HG03045 (cell line): ENCODE results near the gene HNRNPA0.
A peak's percentile ranks its signal among the peaks of the same experiment; 100 is the strongest.
"Not testable (repeated sequence)": the region's sequence is repeated elsewhere in the genome, so short reads cannot be mapped to it uniquely, and the experiment has no call there.

Experiments used
- ATAC-seq: cut with Tn5 transposase; IDR thresholded peaks from one replicate; pipeline ENCODE4 v1.9.1; 2021; ENCODE audit warnings: mild to moderate bottlenecking, moderate library complexity; ENCODE audit not compliant: unreplicated experiment

The HNRNPA0 gene

GRCh38 chr5:137754188-137754960 lies at the start of gene HNRNPA0:
HNRNPA0 (minus strand) TSS chr5:137754363; CDS start chr5:137754066, 297 bp downstream.
- ATAC-seq: peak; percentile 88

DNA sequence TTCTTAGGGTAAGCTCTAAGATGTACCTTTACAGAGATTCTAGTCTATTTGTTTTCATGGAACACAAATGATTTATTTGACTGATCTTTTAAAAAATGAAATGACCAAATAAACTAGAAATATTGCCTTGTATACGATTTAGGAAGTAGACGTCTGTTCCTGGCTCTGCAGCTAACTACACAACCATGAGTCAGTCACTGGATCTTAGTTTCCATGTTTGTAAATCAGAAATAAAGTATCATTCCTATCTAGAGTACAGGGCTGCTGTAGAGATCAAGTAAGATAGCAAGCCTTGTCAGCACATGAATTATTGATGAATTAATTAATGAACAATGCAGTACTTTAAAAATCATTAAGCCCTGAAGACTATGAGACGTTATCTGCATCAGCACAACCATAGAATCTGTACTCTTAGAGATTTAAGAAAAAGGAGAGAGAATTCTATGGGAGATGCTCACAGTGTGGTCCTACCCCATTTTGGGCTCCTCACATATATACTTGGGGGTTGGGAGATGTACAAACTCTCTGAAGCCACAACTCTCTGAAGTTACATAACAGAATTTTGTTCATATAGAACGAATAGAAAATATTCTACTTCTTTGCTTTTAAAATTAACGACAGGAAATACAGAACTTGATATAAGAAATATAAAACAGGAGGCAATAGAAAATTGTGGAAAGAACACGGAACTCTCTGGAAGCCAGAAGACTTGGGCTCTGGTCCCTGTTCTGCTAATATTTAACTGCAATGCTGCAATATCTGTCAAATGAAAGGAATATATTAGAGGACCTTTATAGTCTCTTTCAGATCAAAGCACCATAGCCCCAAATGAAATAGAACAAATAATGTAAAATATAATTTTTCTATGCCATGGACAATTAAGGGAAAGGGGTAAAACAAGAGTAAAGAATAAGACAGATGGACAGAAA lies 48.4 kb upstream of the HNRNPA0 start:
- no peak for ATAC-seq

- no peak for ATAC-seq
Observed at GRCh38 chr5:137800700-137801411, 46.7 kb upstream of the HNRNPA0 start.

DNA sequence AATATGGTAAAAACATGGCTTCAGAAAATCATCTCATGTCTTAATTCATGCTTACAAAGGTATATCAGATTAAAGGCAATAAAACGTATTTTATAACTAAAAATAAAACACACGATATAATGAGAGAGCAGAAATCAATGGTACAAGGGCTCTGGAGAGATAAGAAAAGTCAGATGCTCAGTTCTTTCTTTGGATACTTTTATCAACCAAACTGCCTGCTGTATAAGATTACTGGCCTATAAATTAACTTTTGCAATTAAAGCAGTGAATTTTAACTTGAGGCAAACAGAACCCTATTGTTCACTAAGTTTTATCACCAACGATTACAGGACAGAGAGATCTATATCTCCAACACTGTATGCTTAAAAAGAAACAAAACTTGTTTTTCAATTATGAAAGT lies 42.1 kb upstream of the HNRNPA0 start:
- ATAC-seq: no peak

- no peak for ATAC-seq
Observed at GRCh38 chr5:137794863-137795262, 40.7 kb upstream of the HNRNPA0 start.

GRCh38 chr5:137792303-137792702 lies 38.1 kb upstream of the HNRNPA0 start:
- ATAC-seq: no peak

DNA sequence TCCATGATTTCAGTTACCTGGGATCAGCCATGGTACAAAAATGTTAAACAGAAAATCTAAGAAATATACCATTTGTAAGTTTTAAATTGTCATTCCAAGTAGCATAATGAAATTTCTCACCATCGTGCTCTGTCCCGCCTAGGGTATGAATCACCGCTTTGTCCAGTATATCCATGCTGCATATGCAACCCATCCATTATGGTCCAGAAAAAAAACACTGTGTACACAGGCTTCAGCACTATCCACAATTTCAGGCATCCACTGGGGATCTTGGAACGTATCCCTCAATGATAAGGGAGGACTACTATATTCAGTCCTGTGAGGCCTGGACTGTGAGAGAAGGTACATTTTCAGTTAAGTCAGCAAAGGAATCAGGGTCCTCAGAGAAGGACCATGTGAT lies 37.6 kb upstream of the HNRNPA0 start:
- ATAC-seq: no peak

DNA sequence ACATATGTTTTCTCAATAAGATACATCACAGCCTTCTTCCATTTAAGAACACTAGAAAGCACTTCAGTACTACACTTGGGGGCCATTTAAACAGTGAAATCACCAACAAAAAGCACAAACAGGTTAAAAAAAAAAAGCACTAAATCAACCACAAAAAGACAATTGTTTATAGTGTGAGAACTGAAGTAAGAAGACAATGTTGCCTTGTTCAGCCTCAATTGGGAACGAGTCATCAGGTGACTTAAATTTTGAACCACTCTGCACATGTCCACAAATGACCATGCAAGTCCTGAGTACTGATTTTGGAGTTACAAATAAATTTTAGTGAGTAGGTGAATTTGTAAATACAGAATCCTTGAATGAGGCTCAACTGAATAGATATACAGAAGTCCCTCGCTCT lies 37.2 kb upstream of the HNRNPA0 start:
- no peak for ATAC-seq

GRCh38 chr5:137788560-137788959 lies 34.4 kb upstream of the HNRNPA0 start:
- not testable (repeated sequence) for ATAC-seq

DNA sequence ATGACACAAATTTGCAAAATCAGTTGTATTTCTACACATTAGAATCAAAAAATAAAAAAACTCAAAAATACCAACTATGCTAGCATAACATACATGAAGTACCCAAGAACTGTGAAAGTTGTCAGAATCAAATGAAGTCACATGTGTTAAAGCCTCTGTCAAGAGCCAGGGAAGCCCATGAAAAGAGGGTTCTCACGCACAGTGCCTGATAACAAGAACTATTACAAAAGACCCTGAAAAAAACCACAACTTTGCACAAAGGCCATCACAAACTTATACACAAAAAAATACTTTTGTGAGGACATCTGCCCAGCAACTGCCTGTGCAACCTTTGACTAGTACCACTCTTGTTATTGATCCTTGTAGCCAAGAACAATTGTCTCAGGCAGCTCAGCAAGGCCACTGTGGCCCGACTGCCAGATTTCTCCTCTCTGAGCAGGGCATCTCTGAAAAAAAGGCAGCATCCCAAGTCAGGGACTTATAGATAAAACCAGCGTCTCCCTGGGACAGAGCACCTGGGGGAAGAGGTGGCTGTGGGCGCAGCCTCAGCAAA lies 28.9 kb upstream of the HNRNPA0 start:
- no peak for ATAC-seq

DNA sequence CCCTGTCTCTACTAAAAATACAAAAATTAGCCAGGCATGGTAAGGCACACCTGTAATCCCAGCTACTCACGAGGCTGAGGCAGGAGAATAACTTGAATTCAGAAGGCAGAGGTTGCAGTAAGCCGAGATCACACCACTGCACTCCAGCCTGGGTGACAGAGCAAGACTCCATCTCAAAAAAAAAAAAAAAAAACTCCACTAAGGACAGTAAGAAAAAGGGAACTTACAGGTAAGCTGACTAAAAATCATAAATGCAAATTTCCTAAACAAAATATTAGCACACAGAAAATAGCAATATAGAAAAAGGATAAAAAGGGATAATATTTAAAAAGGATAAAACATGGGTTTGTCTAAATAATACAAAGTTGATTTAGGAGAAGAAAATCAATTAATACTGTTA lies 27.9 kb upstream of the HNRNPA0 start:
- ATAC-seq: no peak

DNA sequence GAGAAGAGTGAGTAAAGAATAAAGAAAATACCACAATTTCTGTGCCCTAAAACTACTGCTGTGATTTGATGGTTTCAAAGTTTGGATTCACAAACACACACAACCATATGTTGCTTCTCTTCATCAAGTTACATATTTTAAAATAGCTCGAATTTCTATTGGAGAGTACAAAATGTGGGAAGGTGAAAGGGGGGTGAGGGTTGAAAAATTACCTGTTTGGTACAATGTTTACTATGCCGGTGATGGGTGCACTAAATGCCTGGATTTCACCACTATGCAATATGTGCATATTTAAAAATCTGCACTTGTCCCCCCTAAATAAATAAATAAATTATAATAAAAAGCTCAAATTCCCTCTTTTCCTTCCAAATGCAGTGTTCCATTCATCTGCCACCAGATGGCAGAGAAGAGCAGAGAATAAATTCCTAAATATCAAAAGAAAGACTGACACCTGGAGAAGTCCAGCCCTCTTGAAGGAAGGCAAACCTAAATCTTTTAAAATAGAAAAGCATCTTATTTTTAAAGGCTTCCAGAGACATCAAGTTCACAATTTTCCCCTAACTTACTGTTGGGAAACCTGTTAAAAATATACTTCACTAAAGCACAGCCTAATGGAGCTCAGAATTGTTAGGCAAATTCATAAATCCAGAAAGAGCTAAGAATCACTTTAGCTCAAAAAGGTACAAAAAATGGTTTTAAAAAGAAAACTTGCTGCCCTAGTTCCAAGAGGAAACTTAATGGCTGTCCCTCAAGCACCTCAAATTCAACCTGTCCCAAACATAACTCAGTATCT lies 24.8 kb upstream of the HNRNPA0 start:
- ATAC-seq: no peak

DNA sequence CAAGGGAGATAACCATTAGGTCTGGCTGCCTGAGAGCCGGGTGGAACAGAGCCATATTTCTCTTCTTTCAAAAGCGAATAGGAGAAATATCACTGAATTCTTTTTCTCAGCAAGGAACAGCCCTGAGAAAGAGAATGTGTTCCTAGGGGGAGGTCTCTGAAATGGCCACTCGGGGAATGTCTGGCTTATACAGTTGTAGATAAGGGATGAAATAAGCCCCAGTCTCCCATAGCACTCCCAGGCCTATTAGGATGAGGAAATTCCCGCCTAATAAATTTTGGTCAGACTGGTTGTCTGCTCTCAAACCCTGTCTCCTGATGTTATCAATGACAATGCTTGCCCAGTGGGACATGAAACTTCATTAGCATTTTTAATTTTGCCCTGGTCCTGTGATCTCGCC lies 13.8 kb upstream of the HNRNPA0 start:
- not testable (repeated sequence) for ATAC-seq

- no peak for ATAC-seq
Observed at GRCh38 chr5:137761566-137761965, 7.4 kb upstream of the HNRNPA0 start.

DNA sequence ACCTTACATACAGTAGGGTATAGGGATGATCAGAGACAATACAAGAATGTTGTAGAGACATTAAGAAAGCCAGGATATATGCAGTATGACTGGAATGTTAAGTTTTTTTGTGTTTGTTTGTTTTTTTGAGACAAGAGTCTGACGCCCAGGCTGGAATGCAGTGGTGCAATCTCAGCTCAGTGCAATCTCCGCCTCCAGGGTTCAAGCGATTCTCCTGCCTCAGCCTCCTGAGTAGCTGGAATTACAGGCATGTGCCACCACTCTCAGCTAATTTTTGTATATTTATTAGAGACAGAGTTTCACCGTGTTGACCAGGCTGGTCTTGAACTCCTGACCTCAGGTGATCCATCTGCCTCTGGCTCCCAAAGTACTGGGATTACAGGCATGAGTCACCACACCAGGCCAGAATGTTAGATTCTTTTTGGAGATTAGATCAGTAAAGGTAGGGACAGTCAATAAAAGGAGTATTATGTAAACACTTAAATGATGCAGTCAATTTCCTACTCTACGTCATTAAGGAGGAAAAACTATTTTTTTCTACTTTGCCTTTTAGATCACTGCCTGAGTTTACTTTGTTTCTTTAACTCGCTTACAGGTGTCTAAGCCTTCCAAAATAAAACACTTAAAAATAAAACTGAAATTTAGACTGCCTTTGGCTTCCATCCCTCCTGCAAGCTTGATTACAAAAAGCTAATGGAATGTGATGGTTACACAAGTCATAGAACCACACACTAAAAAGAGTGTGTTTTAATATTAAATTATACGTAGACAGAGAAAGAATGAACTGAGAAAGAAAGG lies 6.8 kb upstream of the HNRNPA0 start:
- ATAC-seq: no peak

- no peak for ATAC-seq
Observed at GRCh38 chr5:137760294-137760693, 6.1 kb upstream of the HNRNPA0 start.

DNA sequence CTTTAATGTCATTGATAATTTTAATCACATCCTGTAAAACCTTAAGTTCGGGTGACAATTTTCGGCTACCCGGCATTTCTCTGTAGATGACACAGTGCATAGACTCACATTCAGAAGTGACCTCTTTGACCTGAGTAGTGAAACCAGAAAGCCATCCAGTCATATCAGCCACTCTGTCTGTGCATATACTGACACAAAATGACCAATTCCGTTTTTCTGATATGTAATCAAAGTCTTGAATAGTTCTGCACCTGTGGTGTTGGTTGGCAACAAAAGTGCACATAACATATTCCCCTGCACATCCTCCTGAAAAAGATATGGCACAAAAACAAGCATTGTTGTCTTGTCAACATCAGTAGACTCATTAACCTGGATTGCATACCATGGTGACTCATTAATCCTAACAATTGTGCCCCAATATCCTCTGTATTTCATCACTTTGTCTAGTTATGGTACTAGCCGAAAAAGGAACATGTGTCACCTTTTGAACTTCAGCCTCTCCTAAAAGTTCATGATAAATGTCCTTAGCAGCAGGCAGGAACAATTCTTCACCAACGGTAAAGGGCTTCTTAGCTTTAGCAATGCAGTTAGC lies 4.6 kb upstream of the HNRNPA0 start:
- no peak for ATAC-seq

DNA sequence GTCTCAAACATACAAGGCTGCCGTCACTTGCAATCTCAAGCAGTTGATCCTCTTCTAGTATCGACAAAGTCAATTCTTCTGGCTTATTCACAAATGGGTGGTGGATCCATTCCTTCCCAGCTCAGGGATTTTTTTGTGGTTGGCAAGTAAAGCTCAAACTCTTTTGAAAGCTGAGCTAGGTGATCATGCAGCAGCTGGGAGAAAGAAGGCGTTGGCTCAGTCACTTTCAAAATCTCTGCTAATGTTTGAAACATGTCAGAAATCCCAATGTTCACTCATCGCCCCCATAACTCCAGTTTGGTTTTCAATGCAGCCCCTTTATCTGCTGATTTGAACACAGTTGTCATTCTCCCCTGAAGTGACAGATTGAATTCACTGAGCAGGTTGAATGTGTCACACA lies 4.0 kb upstream of the HNRNPA0 start:
- ATAC-seq: no peak

DNA sequence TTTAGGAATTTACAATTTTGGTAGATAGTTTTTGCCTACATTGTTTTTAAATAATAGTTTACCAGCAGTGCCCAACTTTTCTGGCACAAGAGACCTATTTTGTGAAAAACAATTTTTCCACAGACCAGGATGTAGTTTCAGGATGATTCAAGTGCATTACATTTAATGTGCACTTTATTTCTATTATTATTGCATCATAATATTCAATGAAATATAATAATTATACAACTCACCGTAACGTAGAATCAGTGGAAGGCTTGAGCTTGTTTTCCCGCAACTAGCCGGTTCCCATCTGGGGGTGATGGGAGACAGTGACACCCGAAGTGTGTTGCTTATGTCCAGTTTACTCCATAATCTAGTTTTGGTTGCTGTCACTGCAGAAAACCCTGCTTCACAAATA lies 3.5 kb upstream of the HNRNPA0 start:
- ATAC-seq: no peak
